Gastrocnemius medialis (tissue), 4 donors: ENCODE measurements around the gene LRRFIP1.

Experiments used
- POLR2A ChIP-seq, 2 donors: fragments of 450-650 bp; IDR thresholded peaks; one replicate each; pipeline ENCODE4 v1.6.1; 2017; ENCODE audit warnings: antibody characterized with exemption in 2 of 2, mild to moderate bottlenecking in 2 of 2, moderate library complexity in 2 of 2
- TF ChIP-seq, protein P1 (sequence below), 5 experiments: fragments of 450-650 bp in 3 of 5; fragments of 200-600 bp in 2 of 5; sonication (generic) in 2 of 5; IDR thresholded peaks in 4 of 5; conservative IDR thresholded peaks in 1 of 5; 1 replicate in 4 of 5; 2 replicates in 1 of 5; pipeline ENCODE4 v1.5.1; 2016 to 2019; ENCODE audit warnings: antibody characterized with exemption in 5 of 5, mild to moderate bottlenecking in 3 of 5, moderate library complexity in 3 of 5

DNA sequence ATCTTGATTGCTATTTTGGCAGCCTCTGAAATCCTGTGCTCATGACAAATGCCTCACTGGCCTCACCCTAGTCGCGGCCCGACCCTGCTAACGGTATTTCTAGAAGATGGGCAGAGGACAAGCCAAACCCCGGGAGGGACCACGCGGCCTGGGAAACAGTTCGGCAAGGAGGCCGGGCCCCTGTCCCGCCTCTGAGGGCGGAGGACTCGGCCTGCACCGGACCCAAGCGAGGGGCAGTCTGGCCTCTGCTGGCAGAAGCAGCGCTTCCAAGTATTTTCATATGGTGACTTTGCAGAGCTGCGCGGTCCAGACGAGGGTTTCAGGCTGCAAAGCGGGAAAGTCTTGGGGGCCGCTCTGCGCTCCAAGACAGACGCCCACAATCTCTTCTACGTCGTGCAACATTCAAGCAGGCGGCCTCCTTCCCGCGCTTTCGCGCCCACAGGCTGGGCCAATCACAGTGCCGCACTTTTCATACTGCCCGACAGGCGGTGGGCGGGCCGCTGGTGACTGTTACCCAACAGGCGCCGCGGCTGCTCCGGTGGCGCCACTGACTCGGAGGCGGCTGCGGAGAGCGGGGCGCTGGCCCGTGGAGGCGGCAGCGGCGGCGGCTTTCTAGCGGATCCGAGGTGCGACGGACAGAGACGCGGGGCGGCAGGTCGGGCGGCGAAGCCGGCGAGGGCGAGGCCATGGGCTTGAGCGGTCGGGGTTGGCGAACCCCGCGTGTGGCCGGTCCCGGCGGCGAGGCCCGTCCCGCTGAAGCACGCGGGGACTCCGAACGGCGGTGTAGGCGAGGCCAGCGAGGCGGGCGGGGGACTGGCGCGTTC lies 171.1 kb downstream of the LRRFIP1 start, which contains the start of gene RBM44:
- TF ChIP-seq POLR2A (IDR thresholded peaks at IDR 0.05): no peak
- TF ChIP-seq, protein P1, sequence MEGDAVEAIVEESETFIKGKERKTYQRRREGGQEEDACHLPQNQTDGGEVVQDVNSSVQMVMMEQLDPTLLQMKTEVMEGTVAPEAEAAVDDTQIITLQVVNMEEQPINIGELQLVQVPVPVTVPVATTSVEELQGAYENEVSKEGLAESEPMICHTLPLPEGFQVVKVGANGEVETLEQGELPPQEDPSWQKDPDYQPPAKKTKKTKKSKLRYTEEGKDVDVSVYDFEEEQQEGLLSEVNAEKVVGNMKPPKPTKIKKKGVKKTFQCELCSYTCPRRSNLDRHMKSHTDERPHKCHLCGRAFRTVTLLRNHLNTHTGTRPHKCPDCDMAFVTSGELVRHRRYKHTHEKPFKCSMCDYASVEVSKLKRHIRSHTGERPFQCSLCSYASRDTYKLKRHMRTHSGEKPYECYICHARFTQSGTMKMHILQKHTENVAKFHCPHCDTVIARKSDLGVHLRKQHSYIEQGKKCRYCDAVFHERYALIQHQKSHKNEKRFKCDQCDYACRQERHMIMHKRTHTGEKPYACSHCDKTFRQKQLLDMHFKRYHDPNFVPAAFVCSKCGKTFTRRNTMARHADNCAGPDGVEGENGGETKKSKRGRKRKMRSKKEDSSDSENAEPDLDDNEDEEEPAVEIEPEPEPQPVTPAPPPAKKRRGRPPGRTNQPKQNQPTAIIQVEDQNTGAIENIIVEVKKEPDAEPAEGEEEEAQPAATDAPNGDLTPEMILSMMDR (IDR thresholded peaks at IDR 0.05 in 4 of 5, conservative IDR thresholded peaks at IDR 0.05 in 1 of 5): no peak
